NT2/D1 (cell line): Measurements from ENCODE around the gene RUVBL2.

Source experiments
- SUZ12 ChIP-seq: IDR thresholded peaks from 2 replicates; pipeline ENCODE4 v1.6.1; 2011; ENCODE audit not compliant: insufficient read length, insufficient read depth; ENCODE audit errors: extremely low read depth
- YY1 ChIP-seq: IDR thresholded peaks from 2 replicates; pipeline ENCODE4 v1.6.1; 2011; ENCODE audit not compliant: insufficient read length, insufficient read depth
- ZNF274 ChIP-seq: IDR thresholded peaks from 2 replicates; pipeline ENCODE4 v1.6.1; 2011; ENCODE audit warnings: mild to moderate bottlenecking, low read depth, low read length

DNA sequence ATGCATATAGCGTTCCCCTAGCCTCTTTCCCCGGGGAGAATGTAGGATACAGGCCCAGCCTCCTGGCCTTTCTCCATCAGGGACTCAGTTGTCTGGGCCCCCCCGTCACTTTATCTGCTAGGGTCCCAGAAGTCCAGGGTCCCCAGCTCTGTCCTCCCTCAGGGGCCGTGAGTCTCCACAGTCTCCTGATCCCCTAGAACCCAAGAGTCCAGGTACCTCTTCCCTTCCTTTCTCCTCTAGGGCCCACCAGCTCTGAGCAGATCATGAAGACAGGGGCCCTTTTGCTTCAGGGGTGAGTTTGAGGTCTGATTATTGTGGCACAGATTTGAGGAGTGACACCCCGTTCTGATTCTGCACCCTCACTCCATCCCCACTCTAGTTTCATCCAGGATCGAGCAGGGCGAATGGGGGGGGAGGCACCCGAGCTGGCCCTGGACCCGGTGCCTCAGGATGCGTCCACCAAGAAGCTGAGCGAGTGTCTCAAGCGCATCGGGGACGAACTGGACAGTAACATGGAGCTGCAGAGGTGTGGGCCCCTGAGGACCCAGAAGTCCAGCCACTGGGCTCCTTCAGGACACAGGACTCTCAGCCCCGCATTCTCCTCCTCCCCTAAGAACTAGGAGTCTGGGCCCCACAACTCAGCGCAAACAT is 38.3 kb upstream of the RUVBL2 start:
- no peak for TF ChIP-seq ZNF274
- no peak for TF ChIP-seq YY1
- TF ChIP-seq SUZ12: no peak
